Common myeloid progenitor, CD34-positive (primary cell): Measurements from ENCODE around the gene MAVS.
A peak's percentile ranks its signal among the peaks of the same experiment; 100 is the strongest.

Experiments used
- CTCF ChIA-PET: fragments of 350-600 bp; sonication (Branson Sonifier 250); formaldehyde crosslinking; loops from one replicate; lab custom pipeline; 2021; ENCODE audit warnings: antibody characterized with exemption; lab: Charles Lee
- POLR2A ChIA-PET: fragments of 350-600 bp; sonication (Branson Sonifier 250); formaldehyde crosslinking; loops from one replicate; lab custom pipeline; 2021; ENCODE audit warnings: antibody characterized with exemption; lab: Charles Lee
- DNase-seq, 3 donors: peaks; one replicate each; pipeline versions ENCODE4 v3.0.0 to v3.0.0-alpha.2; 2013
- H3K27ac ChIP-seq, 2 experiments: 1 replicate in 1 of 2; 2 replicates in 1 of 2; pipeline ENCODE4 v1.7.0; 2013; ENCODE audit warnings: inconsistent platforms in 2 of 2, low read length in 2 of 2, mild to moderate bottlenecking in 2 of 2, low read depth in 1 of 2, moderate library complexity in 1 of 2; ENCODE audit not compliant: severe bottlenecking in 2 of 2, insufficient read depth in 1 of 2, poor library complexity in 1 of 2
- H3K27me3 ChIP-seq, 5 experiments: replicated peaks in 2 of 5; 1 replicate in 3 of 5; 2 replicates in 2 of 5; pipeline versions ENCODE4 v1.6.1 to v1.7.0; 2013; ENCODE audit warnings: low read length in 4 of 5, mild to moderate bottlenecking in 2 of 5, moderate library complexity in 2 of 5, inconsistent platforms in 1 of 5; ENCODE audit not compliant: insufficient read depth in 5 of 5, control insufficient read depth in 4 of 5
- H3K36me3 ChIP-seq, 4 experiments: 1 replicate in 2 of 4; 2 replicates in 2 of 4; pipeline versions ENCODE4 v1.6.1 to v1.7.0; 2013; ENCODE audit warnings: low read length in 3 of 4, control low read depth in 1 of 4, mild to moderate bottlenecking in 1 of 4; ENCODE audit not compliant: control insufficient read depth in 4 of 4, insufficient read depth in 4 of 4
- H3K4me1 ChIP-seq, 4 experiments: 1 replicate in 3 of 4; 2 replicates in 1 of 4; pipeline versions ENCODE4 v1.6.1 to v1.7.1; 2013; ENCODE audit warnings: low read length in 3 of 4, mild to moderate bottlenecking in 3 of 4, control low read depth in 1 of 4, inconsistent platforms in 1 of 4, moderate library complexity in 1 of 4; ENCODE audit not compliant: control insufficient read depth in 4 of 4, insufficient read depth in 4 of 4; ENCODE audit errors: control extremely low read depth in 1 of 4
- H3K4me3 ChIP-seq, 7 experiments: 1 replicate in 4 of 7; 2 replicates in 3 of 7; pipeline versions ENCODE4 v1.5.1 to v1.7.0; 2013; ENCODE audit warnings: mild to moderate bottlenecking in 7 of 7, low read length in 6 of 7, moderate library complexity in 6 of 7, inconsistent platforms in 2 of 7, low read depth in 2 of 7, control low read depth in 1 of 7; ENCODE audit not compliant: insufficient read depth in 4 of 7, control insufficient read depth in 1 of 7; ENCODE audit errors: extremely low read depth in 1 of 7
- H3K9me3 ChIP-seq, 5 experiments: 1 replicate in 4 of 5; 2 replicates in 1 of 5; pipeline versions ENCODE4 v1.6.1 to v1.7.1; 2013; ENCODE audit warnings: low read length in 4 of 5, mild to moderate bottlenecking in 2 of 5, inconsistent platforms in 1 of 5, low read depth in 1 of 5, moderate library complexity in 1 of 5; ENCODE audit not compliant: control insufficient read depth in 4 of 5, insufficient read depth in 2 of 5; ENCODE audit errors: control extremely low read depth in 1 of 5
- WGBS: methylation state at CpG from one replicate; pipeline ENCODE4 v1.1.5; 2013; ENCODE audit not compliant: insufficient coverage; 5-methylcytosine and 5-hydroxymethylcytosine counted together

The MAVS gene

DNA sequence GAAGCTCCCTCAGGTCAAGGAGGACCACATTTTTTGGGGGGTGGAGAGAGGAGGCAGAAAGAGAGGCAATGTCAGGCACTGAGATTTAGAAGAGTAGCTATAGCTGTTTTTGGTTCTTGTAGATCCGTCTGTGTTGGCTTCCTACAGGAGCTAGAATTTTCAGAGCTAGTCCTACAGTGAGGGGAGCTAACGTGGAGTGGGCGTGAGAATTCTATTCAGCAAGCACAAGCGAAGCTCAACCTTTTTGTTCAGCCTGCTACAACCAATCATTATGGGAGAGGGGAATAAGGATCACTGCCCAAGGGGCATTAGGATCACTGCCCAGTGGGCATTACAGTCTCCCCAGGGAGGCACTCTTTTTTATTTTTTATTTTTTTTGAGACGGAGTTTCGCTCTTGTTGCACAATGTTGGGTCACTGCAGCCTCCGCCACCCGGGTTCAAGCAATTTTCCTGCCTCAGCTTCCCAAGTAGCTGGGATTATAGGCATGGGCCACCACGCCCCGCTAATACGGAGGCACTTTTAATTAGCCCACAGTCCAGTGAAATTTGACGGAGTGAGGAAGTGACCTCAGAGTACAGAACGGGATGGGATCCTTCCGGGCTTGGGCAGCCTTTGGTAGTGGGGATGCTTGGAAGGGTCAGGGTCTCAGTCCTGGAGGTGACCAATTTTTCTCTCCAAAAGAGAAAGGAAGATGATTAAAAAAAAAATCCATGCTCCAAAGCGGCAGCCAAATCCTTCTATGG, 41.4 kb downstream of the MAVS start:
- POLR2A ChIA-PET = interaction anchor here (0.6 to 0.7 kb wide), 2 partner anchors 75 to 125 kb away, joined by 3 to 5 read pairs; no protein-coding TSS in a partner anchor
- 32% methylated on average over 11 of the region's 15 CpGs for WGBS
- no peak for DNase-seq
- Histone ChIP-seq H3K4me1 (peaks cover 13 to 37% (median 32%) of the 10 kb centered on the region in 4 experiments), H3K36me3 (peaks cover 0 to 15% (median 5%) of the 10 kb centered on the region in 4 experiments), H3K4me3 (peak overlapping the region; percentile 93 to 99 (median 94)), H3K27ac (peak overlapping the region; percentile 66 to 94), H3K9me3 (no peaks in the 10 kb centered on the region), H3K27me3 (no peaks in the 10 kb centered on the region)
- CTCF ChIA-PET = interaction anchor here (0.7 to 1.7 kb wide), 10 partner anchors 9 to 119 kb away, joined by 3 to 8 read pairs (median 3); no protein-coding TSS in a partner anchor

DNA sequence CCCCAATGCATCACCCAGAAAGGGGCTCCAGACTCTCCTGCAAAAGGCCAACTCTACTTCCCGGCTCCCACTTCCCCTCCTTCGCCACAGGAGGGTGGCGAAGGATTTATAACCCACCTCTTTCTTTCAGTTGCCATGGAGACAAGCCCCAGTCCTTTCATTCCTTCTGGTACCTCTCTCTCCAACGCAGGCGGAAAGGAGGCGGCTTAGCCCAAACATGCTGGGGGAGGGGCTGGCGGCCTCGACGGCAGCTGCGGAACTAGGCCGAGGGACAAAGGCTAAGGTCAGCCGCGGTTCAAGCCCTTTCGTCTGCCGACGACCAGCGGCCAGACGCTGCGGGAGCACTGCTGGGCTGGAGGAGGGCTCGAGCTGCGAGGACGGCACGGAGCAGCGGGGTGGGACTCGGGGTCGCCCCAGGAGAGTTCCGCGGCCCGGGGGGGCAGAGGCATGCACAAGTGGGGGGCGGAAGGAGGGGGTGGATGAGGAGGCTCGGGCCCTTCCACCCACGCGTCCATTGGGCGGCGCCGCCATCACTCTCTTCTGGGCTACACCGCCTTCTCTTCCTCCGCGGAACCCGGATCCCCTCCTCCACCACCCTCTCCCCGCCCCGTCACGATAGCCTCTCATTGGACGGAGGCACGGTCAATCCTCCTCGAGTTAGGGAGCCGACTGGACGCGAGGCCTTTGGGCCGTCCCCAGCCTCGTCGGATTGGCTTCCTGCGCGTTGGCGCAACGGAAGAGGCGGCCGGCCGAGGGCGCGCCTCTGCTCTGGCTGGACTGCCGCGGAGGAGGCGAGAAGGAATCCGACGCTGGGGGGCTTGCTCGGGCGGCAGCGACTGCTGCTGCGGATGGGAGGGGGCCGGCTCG, 42.2 kb downstream of the MAVS start, which contains the start of gene PANK2:
TSS of gene PANK2 (plus strand) at position 766 of the 867 bp plus-strand sequence.
- 0% methylated on average over 51 of the region's 72 CpGs for WGBS
- CTCF ChIA-PET = interaction anchor here (1.3 to 1.6 kb wide), 4 partner anchors 13 to 110 kb away, joined by 3 to 5 read pairs (median 4); no protein-coding TSS in a partner anchor
- Histone ChIP-seq H3K27me3 (no peaks in the 10 kb centered on the region), H3K27ac (peak within 1 kb of the TSS; percentile 76 to 94), H3K9me3 (no peaks in the 10 kb centered on the region), H3K36me3 (peaks cover 0 to 15% (median 5%) of the 10 kb centered on the region in 4 experiments), H3K4me1 (peaks cover 15 to 41% (median 34%) of the 10 kb centered on the region in 4 experiments), H3K4me3 (peak within 1 kb of the TSS; percentile 93 to 99 (median 94))
- POLR2A ChIA-PET = interaction anchor here (0.6 to 0.7 kb wide), 2 partner anchors 75 to 124 kb away, joined by 3 to 5 read pairs; no protein-coding TSS in a partner anchor
- DNase-seq = peak; percentile 97 to 98 (median 98)

DNA sequence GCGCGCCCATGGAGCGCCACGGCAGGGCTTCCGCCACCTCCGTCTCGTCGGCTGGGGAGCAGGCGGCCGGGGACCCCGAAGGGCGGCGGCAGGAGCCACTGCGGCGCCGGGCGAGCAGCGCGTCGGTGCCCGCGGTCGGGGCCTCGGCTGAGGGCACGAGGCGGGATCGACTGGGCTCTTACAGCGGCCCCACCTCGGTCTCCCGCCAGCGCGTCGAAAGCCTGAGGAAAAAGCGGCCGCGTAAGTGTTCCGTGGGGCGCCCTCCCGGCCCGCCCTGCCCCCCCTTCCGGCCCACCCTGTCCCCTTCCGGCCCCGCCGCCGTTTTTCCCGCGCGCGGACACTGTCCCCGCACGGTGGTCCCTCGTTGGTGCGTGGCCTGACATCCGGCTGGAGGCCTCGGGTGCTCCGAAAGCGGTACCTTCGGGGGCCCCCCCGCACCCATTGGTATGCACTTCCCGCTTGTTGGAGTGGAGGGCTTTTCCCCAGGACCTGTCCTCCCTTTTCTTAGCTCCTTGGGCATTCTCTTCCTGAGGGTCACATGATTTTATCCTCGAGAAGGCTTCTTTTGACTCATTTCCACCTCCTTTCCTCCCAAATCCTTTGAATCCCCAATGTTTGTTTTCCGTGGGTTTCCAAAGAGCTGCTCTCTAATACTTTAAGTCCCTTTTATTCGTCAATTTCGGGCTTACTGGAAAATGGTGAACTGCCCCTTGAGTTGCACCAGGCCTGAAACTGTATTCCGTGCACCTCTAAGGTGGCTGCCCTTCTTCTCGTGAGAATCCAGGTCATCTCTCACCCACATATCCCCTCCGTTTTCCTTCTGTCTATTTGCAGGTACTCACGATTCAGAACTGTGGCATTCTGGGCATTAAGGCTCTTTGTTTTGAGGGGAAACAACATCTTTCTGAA, 43.1 kb downstream of the MAVS start:
- no peaks in the 10 kb centered on the region for H3K27me3 ChIP-seq
- WGBS = 0% methylated on average over 63 of the region's 68 CpGs
- ChIA-PET POLR2A (interaction anchor here (0.6 kb wide), 1 partner anchor 270 kb away, joined by 4 read pairs; no protein-coding TSS in a partner anchor), CTCF (no interaction called here)
- peaks cover 0 to 16% (median 6%) of the 10 kb centered on the region in 4 experiments for H3K36me3 ChIP-seq
- H3K4me3 ChIP-seq = peak overlapping the region; percentile 93 to 99 (median 94)
- no peaks in the 10 kb centered on the region for H3K9me3 ChIP-seq
- peak in 1 of 3 donors; percentile 36 for DNase-seq
- H3K4me1 ChIP-seq = peaks cover 16 to 41% (median 34%) of the 10 kb centered on the region in 4 experiments
- peak overlapping the region; percentile 76 to 94 for H3K27ac ChIP-seq

DNA sequence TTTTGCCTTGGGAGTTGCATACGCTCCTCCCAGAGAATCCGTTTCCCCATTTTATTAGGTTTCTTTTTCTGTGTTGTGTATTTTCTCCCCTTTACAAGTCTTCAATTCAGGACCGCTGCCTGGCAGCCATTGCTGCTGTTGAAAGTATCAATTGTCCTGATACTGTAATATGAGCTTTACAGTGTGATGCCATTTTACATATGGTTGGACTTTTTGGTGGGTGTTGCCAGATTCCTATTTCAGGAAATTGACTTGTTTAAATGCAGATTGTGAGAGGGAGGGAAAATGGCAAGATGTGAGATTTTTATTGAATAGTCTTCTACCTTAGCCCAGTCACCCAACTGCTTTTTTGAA, 43.7 kb downstream of the MAVS start:
- Histone ChIP-seq H3K4me1 (peaks cover 16 to 41% (median 34%) of the 10 kb centered on the region in 4 experiments), H3K27ac (peak overlapping the region; percentile 76 to 94), H3K36me3 (peaks cover 2 to 18% (median 7%) of the 10 kb centered on the region in 4 experiments), H3K4me3 (peak overlapping the region in 6 of 7 experiments; percentile 93 to 99 (median 94)), H3K9me3 (no peaks in the 10 kb centered on the region), H3K27me3 (no peaks in the 10 kb centered on the region)
- DNase-seq = peak in 2 of 3 donors; percentile 25 to 31
- ChIA-PET POLR2A (interaction anchor here (0.6 kb wide), 1 partner anchor 269 kb away, joined by 4 read pairs; no protein-coding TSS in a partner anchor), CTCF (no interaction called here)
- 0% methylated on average over 1 of the region's 3 CpGs for WGBS

DNA sequence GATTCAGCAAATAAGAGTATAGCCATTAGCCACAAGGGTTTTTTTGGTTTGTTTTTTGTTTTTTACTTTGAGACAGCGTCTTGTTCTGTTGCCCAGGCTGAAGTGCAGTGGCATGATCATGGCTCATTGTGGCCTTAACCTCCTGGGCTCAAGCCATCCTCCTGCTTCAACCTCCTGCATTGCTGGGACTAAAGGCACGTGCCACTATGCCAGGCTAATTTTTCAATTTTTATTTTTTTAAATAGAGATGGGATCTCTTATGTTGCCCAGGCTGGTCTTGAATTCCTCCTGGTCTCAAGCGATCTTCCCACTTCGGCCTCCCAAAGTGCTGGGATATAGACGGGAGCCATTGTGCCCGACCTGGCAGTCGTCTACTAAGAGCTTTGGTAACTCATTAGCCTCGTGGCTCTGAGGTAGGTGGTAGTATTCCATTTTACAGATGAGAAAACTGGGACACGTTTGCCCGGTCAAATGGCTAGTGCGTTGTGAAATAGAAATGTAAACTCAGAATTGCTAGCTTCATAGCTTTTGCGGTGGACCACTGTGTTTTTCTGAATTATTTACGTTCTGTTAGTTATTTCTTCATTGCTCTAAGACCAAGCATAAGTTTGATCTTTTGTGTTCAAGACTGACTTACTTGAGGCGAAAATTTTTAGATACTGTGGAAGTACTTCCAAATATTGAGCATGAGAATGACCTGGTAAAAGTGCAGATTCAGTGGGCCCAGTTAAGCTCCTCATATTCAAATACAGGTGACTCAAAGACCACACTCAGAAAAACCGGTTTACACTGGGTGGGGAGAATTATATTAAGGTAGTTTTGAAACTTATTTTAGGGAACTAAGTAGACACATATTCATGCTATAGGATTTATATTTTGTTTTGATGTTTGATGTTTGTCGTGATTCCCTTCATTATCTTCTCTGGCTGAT, 44.6 kb downstream of the MAVS start:
- peak in 1 of 3 donors; percentile 20 for DNase-seq
- H3K36me3 ChIP-seq = peaks cover 2 to 15% (median 4%) of the 10 kb centered on the region in 4 experiments
- POLR2A ChIA-PET = interaction anchor here (0.6 kb wide), 1 partner anchor 10 kb away, joined by 3 read pairs; no protein-coding TSS in a partner anchor
- CTCF ChIA-PET = interaction anchor here (1.3 kb wide), 1 partner anchor 10 kb away, joined by 4 read pairs; no protein-coding TSS in a partner anchor
- WGBS = 86% methylated on average over 12 of the region's 16 CpGs
- H3K9me3 ChIP-seq = no peaks in the 10 kb centered on the region
- H3K27ac ChIP-seq = peak overlapping the region; percentile 76 to 94
- H3K4me3 ChIP-seq = peak overlapping the region in 6 of 7 experiments; percentile 93 to 99 (median 94)
- H3K4me1 ChIP-seq = peaks cover 18 to 41% (median 34%) of the 10 kb centered on the region in 4 experiments
- no peaks in the 10 kb centered on the region for H3K27me3 ChIP-seq
